Upper lobe of left lung (tissue), 6 donors: ENCODE measurements around the gene TRIP4. TPM values are rescaled to one million over a fixed set of nuclear protein-coding genes. Genes with fewer than 3 reads are reported as not detected.

ENCODE experiments used
- ATAC-seq, 2 donors: fragments of 200-7000 bp; cut with Tn5 transposase; one replicate each; pipeline ENCODE4 v1.9.1; 2022; ENCODE audit warnings: mild to moderate bottlenecking in 2 of 2, moderate library complexity in 2 of 2; ENCODE audit not compliant: low FRiP score in 2 of 2
- DNase-seq, 2 donors: peaks; one replicate each; pipeline ENCODE4 v3.0.0-alpha.2; 2019 to 2020
- H3K27ac ChIP-seq, 4 donors: fragments of 200-600 bp; sonication (generic); one replicate each; pipeline ENCODE4 v1.5.1; 2016 to 2019
- H3K27me3 ChIP-seq, 4 donors: fragments of 200-600 bp; sonication (generic); one replicate each; pipeline ENCODE4 v1.5.1; 2017 to 2019
- H3K36me3 ChIP-seq, 4 donors: fragments of 200-600 bp; sonication (generic); one replicate each; pipeline ENCODE4 v1.5.1; 2016 to 2019
- H3K4me1 ChIP-seq, 4 donors: fragments of 200-600 bp; sonication (generic); one replicate each; pipeline ENCODE4 v1.5.1; 2018 to 2019
- H3K4me3 ChIP-seq, 4 donors: fragments of 200-600 bp; sonication (generic); one replicate each; pipeline ENCODE4 v1.5.1; 2017 to 2019; ENCODE audit warnings: mild to moderate bottlenecking in 2 of 4, moderate library complexity in 1 of 4
- H3K9me3 ChIP-seq, 4 donors: fragments of 200-600 bp; sonication (generic); one replicate each; pipeline ENCODE4 v1.5.1; 2018 to 2019
- EP300 ChIP-seq, 4 donors: sonication (generic); formaldehyde crosslinking; IDR thresholded peaks; one replicate each; pipeline ENCODE4 v1.5.1; 2017; ENCODE audit warnings: antibody characterized with exemption in 4 of 4, control low read depth in 2 of 4
- POLR2A ChIP-seq, 4 donors: fragments of 450-650 bp; IDR thresholded peaks; one replicate each; pipeline ENCODE4 v1.5.1; 2016 to 2017; ENCODE audit warnings: antibody characterized with exemption in 4 of 4, mild to moderate bottlenecking in 2 of 4
- POLR2AphosphoS5 ChIP-seq, 2 donors: sonication (generic); formaldehyde crosslinking; IDR thresholded peaks; one replicate each; pipeline ENCODE4 v1.5.1; 2017; ENCODE audit warnings: antibody characterized with exemption in 2 of 2
- whole genome bisulfite sequencing, 2 donors: methylation state at CpG; one replicate each; pipeline ENCODE4 v1.1.5; 2017 to 2018; 5-methylcytosine and 5-hydroxymethylcytosine counted together
- total RNA-seq, 6 donors: library from RNA; depleted of rRNA in 4 of 6; stranded (reverse); fragments of >200 nt in 4 of 6; gene quantifications; one replicate each; pipeline versions ENCODE4 v1.1.0 to v1.2.1, GENCODE V29; 2016 to 2021
- TF ChIP-seq, protein P1 (sequence below), 6 experiments: fragments of 450-650 bp in 4 of 6; fragments of 200-600 bp in 2 of 6; sonication (generic) in 2 of 6; IDR thresholded peaks; one replicate each; pipeline ENCODE4 v1.5.1; 2016 to 2019; ENCODE audit warnings: antibody characterized with exemption in 6 of 6
- donor health status: DM: no; HTN: no; CAD: no; lungs with moderate emphysema.
- donor health status: DM: no; HTN: yes; CAD: no; lungs with severe emphysema.

The TRIP4 gene
- total RNA-seq, 6 donors from 2014 or later = 10.9 to 48.2 (median 20.4) TPM

DNA sequence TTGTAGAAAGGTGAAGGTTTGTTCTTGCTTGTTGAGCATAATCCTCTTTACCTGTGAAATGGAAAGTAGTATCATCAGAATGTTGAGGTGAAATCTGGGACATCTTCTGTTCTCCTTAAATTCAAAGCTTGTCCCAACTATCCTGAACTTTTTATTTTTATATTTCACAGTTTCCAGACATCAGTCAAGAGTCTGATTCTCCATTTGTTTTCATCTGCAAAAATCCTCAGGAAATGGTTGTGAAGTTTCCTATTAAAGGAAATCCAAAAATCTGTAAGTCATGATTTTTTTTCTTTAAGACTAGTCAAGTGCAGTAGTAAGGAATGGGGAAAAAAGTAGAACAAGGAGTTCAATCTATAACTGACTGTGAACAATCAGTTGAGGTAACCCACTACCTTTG lies 57.2 kb downstream of the TRIP4 start:
- TF ChIP-seq POLR2A (IDR thresholded peaks at IDR 0.05) = no peak
- TF ChIP-seq EP300 (IDR thresholded peaks at IDR 0.05) = no peak
- TF ChIP-seq, protein P1, sequence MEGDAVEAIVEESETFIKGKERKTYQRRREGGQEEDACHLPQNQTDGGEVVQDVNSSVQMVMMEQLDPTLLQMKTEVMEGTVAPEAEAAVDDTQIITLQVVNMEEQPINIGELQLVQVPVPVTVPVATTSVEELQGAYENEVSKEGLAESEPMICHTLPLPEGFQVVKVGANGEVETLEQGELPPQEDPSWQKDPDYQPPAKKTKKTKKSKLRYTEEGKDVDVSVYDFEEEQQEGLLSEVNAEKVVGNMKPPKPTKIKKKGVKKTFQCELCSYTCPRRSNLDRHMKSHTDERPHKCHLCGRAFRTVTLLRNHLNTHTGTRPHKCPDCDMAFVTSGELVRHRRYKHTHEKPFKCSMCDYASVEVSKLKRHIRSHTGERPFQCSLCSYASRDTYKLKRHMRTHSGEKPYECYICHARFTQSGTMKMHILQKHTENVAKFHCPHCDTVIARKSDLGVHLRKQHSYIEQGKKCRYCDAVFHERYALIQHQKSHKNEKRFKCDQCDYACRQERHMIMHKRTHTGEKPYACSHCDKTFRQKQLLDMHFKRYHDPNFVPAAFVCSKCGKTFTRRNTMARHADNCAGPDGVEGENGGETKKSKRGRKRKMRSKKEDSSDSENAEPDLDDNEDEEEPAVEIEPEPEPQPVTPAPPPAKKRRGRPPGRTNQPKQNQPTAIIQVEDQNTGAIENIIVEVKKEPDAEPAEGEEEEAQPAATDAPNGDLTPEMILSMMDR (IDR thresholded peaks at IDR 0.05) = no peak
- TF ChIP-seq POLR2AphosphoS5 (IDR thresholded peaks at IDR 0.05) = no peak
- Histone ChIP-seq H3K4me1 (peaks cover 3 to 9% (median 7%) of the 10 kb centered on the region in 4 donors), H3K27ac (no peak overlapping the region), H3K4me3 (no peak overlapping the region), H3K36me3 (peaks cover 0 to 50% (median 17%) of the 10 kb centered on the region in 4 donors), H3K27me3 (no peaks in the 10 kb centered on the region), H3K9me3 (no peaks in the 10 kb centered on the region)
- ATAC-seq (no peak), DNase-seq (no peak)

DNA sequence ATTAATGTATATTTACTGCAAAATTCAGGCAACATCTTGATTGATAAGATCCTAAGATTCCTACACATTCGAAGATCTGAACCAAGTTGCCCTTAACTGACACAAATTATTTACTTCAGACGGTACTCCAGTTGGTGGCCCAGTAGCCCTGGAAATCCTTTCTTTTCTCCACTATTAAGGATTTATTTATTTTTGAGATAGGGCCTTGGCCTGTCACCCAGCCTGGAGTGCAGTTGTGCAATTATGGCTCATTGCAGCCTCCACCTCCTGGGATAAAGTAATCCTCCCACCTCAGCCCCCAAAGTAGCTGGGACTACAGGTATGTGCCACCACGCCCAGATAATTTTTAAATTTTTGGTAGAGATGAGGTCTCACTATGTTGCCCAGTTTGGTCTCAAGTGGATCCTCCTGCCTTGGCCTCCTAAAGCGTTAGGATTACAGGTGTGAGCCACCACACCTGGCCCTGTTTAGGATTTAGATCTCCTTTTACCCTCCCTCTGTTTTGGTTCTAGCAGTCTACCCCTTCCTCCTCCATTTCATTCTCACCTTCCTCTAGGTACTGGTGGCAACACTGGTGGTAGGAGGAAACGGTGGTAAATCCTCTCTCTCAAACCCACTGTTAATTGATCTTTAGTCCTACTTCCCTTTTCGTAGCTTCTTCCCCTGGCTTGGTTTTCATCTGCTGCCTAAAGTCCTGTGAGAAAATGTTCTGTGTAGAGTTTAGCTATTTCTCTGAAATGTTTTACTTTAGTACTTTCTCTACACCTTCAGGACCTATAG lies 60.1 kb downstream of the TRIP4 start:
- peaks cover 0 to 52% (median 17%) of the 10 kb centered on the region in 4 donors for H3K36me3 ChIP-seq

DNA sequence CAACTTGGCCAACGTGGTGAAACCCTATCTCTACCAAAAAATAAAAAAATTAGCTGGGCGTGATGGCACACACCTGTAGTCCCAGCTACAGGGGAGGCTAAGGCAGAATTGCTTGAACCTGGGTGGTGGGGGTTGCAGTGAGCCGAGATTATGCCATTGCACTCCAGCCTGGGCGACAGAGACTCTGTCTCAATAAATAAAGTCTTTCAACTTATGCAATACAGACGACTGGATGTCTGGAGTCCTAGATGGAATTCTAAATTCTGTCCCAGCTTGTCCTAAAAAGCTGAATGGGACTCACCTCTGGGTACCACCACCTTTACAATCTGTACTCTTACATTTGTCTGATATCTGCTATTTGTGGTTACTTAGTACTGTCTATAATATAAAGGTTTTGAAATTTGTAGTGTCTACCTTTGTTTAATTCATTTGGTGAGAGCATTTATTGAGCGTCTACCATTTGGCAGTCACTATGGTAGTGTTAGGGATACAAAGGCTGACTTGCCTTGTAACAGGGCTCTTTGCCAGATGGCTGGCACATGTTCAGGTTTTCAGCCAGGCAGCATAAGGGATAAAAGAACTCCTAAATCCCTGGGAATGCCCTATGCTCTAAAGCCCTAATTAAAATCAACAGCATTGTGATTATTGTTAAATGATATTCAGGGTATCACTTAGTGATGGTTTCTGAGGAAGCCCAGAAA lies 65.5 kb downstream of the TRIP4 start:
- peaks cover 5 to 20% (median 13%) of the 10 kb centered on the region in 4 donors for H3K4me1 ChIP-seq
- WGBS, 2 donors = 67 to 79% methylated on average over 6 of the region's 6 CpGs
- no peak for DNase-seq
- no peak overlapping the region for H3K4me3 ChIP-seq
- no peaks in the 10 kb centered on the region for H3K9me3 ChIP-seq
- TF ChIP-seq, protein P1 (IDR thresholded peaks at IDR 0.05) = no peak
- TF ChIP-seq POLR2A (IDR thresholded peaks at IDR 0.05) = no peak
- TF ChIP-seq POLR2AphosphoS5 (IDR thresholded peaks at IDR 0.05) = no peak
- TF ChIP-seq EP300 (IDR thresholded peaks at IDR 0.05) = no peak
- no peaks in the 10 kb centered on the region for H3K27me3 ChIP-seq
- ATAC-seq = no peak
- peaks cover 0 to 24% (median 6%) of the 10 kb centered on the region in 4 donors for H3K36me3 ChIP-seq
- peak overlapping the region in 1 of 4 donors; percentile 11 for H3K27ac ChIP-seq

More for the DNA sequence above, 60.1 kb downstream of the TRIP4 start:
- H3K9me3 ChIP-seq = no peaks in the 10 kb centered on the region
- TF ChIP-seq, protein P1 (IDR thresholded peaks at IDR 0.05) = no peak
- TF ChIP-seq EP300 (IDR thresholded peaks at IDR 0.05) (no peak), POLR2A (IDR thresholded peaks at IDR 0.05) (no peak), POLR2AphosphoS5 (IDR thresholded peaks at IDR 0.05) (no peak)
- no peak for DNase-seq
- no peak overlapping the region for H3K4me3 ChIP-seq
- 82 to 88% methylated on average over 6 of the region's 6 CpGs for WGBS, 2 donors
- peaks cover 3 to 9% (median 7%) of the 10 kb centered on the region in 4 donors for H3K4me1 ChIP-seq
- H3K27ac ChIP-seq = no peak overlapping the region
- no peak for ATAC-seq
- no peaks in the 10 kb centered on the region for H3K27me3 ChIP-seq

DNA sequence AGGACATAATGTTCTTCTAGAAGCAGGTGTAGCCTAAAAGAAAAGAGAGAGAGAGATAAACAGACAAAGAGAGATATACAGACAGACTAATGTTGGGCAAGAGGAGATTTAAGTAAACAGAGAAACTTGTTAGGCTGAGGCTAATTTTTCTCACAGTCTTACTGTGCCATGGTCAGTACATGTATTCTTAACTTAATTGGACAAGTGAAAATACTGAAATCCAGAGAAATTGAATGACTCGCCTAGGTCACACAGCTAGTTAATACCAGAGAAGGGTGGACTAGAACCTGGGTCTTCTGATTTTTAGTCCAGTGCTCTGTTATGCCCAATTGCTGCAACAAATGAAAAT lies 66.0 kb downstream of the TRIP4 start:
- DNase-seq (no peak), ATAC-seq (no peak)
- Histone ChIP-seq H3K4me1 (peaks cover 5 to 20% (median 13%) of the 10 kb centered on the region in 4 donors), H3K4me3 (no peak overlapping the region), H3K36me3 (peaks cover 0 to 19% (median 4%) of the 10 kb centered on the region in 4 donors), H3K27ac (peak overlapping the region in 1 of 4 donors; percentile 11), H3K9me3 (no peaks in the 10 kb centered on the region), H3K27me3 (no peaks in the 10 kb centered on the region)
- 94% methylated on average over 1 of the region's 1 CpG for WGBS, 2 donors
- TF ChIP-seq, protein P1 (IDR thresholded peaks at IDR 0.05) = no peak
- no peak for TF ChIP-seq EP300 (IDR thresholded peaks at IDR 0.05)
- TF ChIP-seq POLR2AphosphoS5 (IDR thresholded peaks at IDR 0.05) = no peak
- no peak for TF ChIP-seq POLR2A (IDR thresholded peaks at IDR 0.05)
